ENCODE results near the gene TMEM94.
"Not testable (repeated sequence)": the region's sequence is repeated elsewhere in the genome, so short reads cannot be mapped to it uniquely, and the experiment has no call there.

- not testable (repeated sequence) for TF ChIP-seq NR1H2 (CRISPR knock-in tag; IDR thresholded peaks at IDR 0.05); RAD21 (CRISPR knock-in tag; conservative IDR thresholded peaks at IDR 0.05 in 1 of 2, IDR thresholded peaks at IDR 0.05 in 1 of 2); EGR1 (conservative IDR thresholded peaks at IDR 0.05)
Measured at GRCh38 chr17:75454672-75455071, 1.8 kb upstream of the TMEM94 start.
